ENCODE data around the gene PXN.

The PXN gene

GRCh38 chr12:120162763-120163162, 102.8 kb downstream of the PXN start:
- TF ChIP-seq GABPA (IDR thresholded peaks at IDR 0.05; ENCODE audit: low read depth) (no peak), POLR2AphosphoS5 (IDR thresholded peaks at IDR 0.05; ENCODE audit: low read depth) (no peak), CTCF (IDR thresholded peaks at IDR 0.05; ENCODE audit: insufficient read depth, low read length) (no peak), SPI1 (IDR thresholded peaks at IDR 0.05; ENCODE audit: borderline replicate concordance, low read depth) (no peak)
- TF ChIP-seq, protein P1, sequence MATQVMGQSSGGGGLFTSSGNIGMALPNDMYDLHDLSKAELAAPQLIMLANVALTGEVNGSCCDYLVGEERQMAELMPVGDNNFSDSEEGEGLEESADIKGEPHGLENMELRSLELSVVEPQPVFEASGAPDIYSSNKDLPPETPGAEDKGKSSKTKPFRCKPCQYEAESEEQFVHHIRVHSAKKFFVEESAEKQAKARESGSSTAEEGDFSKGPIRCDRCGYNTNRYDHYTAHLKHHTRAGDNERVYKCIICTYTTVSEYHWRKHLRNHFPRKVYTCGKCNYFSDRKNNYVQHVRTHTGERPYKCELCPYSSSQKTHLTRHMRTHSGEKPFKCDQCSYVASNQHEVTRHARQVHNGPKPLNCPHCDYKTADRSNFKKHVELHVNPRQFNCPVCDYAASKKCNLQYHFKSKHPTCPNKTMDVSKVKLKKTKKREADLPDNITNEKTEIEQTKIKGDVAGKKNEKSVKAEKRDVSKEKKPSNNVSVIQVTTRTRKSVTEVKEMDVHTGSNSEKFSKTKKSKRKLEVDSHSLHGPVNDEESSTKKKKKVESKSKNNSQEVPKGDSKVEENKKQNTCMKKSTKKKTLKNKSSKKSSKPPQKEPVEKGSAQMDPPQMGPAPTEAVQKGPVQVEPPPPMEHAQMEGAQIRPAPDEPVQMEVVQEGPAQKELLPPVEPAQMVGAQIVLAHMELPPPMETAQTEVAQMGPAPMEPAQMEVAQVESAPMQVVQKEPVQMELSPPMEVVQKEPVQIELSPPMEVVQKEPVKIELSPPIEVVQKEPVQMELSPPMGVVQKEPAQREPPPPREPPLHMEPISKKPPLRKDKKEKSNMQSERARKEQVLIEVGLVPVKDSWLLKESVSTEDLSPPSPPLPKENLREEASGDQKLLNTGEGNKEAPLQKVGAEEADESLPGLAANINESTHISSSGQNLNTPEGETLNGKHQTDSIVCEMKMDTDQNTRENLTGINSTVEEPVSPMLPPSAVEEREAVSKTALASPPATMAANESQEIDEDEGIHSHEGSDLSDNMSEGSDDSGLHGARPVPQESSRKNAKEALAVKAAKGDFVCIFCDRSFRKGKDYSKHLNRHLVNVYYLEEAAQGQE (IDR thresholded peaks at IDR 0.05; ENCODE audit: insufficient replicate concordance, low read depth), result no peak
- DNase-seq (ENCODE audit: low read depth in 1 of 2, low spot score in 1 of 2), result no peak
- Histone ChIP-seq H3K27ac (replicated peaks) (no peak overlapping the region), H3K27me3 (ENCODE audit: insufficient read depth, poor library complexity, severe bottlenecking) (no peaks in the 10 kb centered on the region), H3K4me3 (replicated peaks; ENCODE audit: insufficient read depth, low read length) (no peak overlapping the region)

GRCh38 chr12:120161852-120162251, 103.7 kb downstream of the PXN start:
- Histone ChIP-seq H3K27ac (replicated peaks) (no peak overlapping the region), H3K27me3 (ENCODE audit: insufficient read depth, poor library complexity, severe bottlenecking) (no peaks in the 10 kb centered on the region), H3K4me3 (replicated peaks; ENCODE audit: insufficient read depth, low read length) (no peak overlapping the region)
- DNase-seq (ENCODE audit: low read depth in 1 of 2, low spot score in 1 of 2), result no peak
- TF ChIP-seq, protein P1 (IDR thresholded peaks at IDR 0.05; ENCODE audit: insufficient replicate concordance, low read depth), result no peak
- TF ChIP-seq SPI1 (IDR thresholded peaks at IDR 0.05; ENCODE audit: borderline replicate concordance, low read depth) (no peak), GABPA (IDR thresholded peaks at IDR 0.05; ENCODE audit: low read depth) (no peak), CTCF (IDR thresholded peaks at IDR 0.05; ENCODE audit: insufficient read depth, low read length) (no peak), POLR2AphosphoS5 (IDR thresholded peaks at IDR 0.05; ENCODE audit: low read depth) (no peak)
